Inflammatory macrophage (primary cell): Measurements from ENCODE around the gene SPRY1.

Experiments used
- DNase-seq, 2 donors: peaks; one replicate each; pipeline ENCODE4 v3.0.0-alpha.2; 2020 to 2022
- total RNA-seq, 18 experiments: gene quantifications; one replicate each; lab custom pipeline; 2026; ENCODE audit warnings: mixed read lengths in 6 of 18, inconsistent platforms in 2 of 18; lab: John Stamatoyannopoulos, UW

Gene SPRY1, protein sequence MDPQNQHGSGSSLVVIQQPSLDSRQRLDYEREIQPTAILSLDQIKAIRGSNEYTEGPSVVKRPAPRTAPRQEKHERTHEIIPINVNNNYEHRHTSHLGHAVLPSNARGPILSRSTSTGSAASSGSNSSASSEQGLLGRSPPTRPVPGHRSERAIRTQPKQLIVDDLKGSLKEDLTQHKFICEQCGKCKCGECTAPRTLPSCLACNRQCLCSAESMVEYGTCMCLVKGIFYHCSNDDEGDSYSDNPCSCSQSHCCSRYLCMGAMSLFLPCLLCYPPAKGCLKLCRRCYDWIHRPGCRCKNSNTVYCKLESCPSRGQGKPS
- total RNA-seq = 0.28 to 5.4 (median 1.6) reads per million in 18 experiments

DNA sequence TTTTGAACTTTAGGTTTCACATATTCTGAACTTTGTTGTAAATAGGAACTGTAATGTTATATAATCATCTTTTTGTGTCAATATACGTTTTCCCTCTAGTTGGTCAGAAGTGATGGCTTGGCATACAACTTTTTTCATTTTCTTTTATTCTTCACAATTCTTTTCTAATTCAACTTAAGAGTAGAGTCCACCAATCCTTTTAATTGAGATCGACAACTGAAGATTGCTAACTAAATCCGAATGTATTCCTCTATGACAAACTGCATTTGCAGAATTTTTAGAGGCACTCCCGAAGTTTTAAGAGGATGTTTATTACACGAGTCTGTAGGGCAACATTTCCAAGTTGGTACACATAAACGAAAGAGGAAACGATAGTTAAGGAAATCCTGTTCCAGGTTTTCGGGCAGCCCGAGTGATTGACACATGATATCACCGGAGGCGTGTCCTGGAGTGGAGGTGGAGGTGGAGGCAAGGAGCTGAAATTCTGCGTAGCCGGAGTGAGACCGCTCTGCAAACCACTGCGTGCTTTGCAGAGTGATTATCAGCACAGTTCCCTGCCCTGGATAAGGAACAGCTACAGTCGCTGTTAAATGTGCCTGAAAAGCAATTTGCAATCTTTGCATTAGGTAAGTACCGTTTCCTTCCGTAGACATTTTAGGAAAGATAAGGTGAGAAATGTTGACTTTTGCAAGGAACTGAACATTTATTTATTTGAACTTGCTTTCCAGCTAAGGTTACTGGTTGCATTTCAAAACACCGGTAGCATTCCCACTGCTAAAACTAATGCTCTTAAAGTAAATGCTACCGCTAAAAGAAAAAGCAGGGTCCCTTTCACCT is at the start of gene SPRY1:
TSS of gene SPRY1 (plus strand) at position 489 of the 837 bp plus-strand sequence. CDS start 4,797 bp downstream, outside the sequence.
- DNase-seq = peak; percentile 87 to 88

GRCh38 chr4:123346951-123347350 is 49.6 kb upstream of the SPRY1 start:
- DNase-seq = no peak

DNA sequence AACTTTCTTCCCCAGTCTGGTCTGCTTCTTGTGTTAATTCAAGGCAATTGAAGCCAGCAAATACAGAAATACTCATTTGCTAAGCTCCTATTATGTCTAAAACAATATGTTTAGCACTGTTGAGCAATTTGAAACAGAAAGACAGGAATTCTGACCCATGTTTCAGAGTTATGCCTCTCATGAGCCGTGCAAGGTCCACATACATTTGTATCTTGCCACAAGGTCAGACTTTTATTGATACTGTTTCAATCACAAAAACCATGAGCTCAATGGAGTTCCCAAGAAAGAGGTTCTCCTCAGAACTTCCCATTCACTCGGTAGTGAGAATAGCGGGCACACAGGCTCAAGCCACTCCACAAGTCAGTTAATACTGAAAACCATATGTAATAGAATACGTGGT is 47.6 kb upstream of the SPRY1 start:
- DNase-seq = no peak

DNA sequence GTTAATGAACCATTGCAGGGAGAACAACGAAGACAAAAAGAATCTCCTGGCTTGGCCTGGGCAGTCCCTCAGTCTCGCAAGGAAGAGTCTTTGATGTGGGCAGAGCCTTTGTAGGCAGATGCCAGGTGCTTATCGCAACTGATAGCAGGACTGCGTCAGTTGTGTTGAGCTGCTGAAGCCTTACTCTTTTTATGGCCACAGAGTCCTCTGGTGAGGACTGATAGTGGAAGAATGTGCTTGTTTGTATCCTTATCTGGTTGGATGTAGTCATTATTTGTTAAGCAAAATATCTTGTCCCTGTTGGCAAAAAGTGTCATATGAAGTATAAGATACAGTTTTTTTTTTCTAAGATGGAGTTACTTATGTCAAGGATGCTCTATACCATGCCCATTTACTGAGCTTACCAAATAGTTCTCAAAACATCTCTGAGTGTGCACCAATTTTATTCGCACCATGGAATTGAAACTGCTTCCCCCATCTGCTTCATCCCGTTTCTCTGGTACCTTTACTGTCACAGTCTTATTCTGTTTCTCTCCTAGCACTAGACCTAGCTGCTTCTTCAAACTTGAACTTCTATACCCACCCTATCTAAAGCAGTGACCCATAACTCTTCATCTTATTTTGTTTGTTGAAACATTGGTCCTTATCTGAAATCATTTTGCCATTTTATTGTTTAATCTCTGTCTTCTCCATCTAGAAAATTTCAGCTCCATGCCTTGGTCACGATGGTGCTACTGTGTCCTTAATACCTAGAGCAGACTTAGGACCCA is 47.0 kb upstream of the SPRY1 start:
- DNase-seq = no peak

DNA sequence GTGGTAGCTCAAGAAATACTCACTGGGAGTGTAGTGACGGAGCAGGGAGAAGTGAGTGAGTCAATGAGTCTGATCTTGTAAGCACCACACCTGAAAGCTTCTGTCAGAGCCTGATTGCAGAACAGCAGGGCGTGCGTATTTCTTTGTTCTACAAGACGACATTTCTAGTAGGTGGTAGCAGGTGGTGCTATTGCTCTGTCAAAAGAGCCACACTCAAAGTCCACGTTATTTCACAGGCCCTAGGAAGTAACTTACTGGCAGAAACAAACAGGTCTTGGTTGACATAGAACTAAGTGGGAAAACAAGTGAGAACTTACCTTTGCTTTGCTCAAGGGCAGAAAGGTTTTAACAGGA is 46.4 kb upstream of the SPRY1 start:
- DNase-seq = no peak

DNA sequence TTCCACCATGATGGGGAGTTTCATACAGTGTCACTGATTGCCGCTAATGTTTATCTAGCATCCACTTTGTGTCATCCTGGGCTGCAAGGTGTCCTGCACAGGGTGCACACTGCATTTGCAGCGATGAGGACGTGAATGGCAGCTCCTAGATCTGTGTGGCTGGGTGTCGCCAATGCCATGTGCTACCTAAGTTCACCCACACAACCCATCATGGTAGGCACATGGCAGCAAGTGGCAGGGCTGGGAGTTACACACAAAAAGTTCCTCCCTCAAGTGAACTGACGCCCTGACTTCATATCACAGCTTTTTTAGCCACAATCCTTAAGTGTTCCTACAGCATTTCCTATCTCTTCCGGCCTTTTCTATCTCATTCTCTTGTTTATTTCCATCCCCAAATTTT is 45.9 kb upstream of the SPRY1 start:
- DNase-seq = no peak

DNA sequence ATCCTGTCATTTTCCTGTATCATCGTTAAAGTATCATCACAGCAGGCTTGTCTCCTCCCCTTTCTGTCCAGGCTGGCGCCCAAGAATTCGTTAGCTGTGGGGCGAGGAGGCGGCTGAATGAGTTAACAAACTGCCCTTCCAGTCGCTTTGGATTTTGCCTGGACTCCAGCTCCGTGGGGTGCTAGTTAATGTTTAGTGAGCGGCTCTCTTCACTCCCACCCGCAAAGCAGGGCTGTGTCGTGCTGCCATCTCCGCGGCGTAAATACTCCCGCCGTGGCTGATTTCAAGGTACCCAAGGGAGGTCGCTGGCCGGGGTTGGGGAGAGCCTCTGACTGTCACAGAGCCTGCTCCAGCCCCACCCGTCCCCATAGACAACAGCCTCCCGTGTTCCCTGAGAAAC is 44.9 kb upstream of the SPRY1 start:
- DNase-seq = no peak

DNA sequence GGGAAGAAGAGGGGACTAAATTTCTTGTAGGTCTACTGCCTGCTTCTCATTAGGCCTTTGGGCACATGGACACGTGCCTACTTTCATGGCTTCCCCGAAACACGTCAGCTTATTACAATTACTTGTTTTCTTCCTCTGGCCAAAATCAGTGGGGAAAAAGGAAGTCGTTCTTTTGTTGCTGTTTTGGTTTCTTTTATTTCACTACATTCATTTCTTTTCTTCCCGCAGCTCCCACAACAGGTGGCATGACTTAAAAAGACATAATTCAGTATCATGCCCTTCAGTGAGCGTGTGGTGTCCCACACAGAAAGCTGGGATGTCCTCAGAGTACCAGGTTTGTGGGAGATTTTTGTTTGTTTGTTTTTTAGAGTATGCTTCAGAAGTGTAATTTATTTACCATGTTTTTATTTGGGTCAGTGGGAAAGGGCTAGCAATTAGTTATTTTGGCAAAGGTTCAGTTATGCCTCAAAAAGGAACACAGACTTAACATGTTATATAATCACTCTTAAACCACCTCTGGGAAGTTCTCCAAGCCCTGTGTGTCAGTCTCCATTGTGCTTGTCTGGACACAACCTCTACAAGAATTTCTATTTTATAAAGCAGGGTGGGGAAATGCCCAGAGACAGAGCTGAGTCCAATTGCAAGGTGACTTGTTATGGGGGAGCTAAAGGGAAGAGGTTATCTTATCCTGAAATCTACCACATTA is 44.2 kb upstream of the SPRY1 start:
- DNase-seq = peak; percentile 50 to 59

GRCh38 chr4:123352966-123353365 is 43.6 kb upstream of the SPRY1 start:
- DNase-seq = no peak

GRCh38 chr4:123353656-123354055 is 42.9 kb upstream of the SPRY1 start:
- DNase-seq = no peak

DNA sequence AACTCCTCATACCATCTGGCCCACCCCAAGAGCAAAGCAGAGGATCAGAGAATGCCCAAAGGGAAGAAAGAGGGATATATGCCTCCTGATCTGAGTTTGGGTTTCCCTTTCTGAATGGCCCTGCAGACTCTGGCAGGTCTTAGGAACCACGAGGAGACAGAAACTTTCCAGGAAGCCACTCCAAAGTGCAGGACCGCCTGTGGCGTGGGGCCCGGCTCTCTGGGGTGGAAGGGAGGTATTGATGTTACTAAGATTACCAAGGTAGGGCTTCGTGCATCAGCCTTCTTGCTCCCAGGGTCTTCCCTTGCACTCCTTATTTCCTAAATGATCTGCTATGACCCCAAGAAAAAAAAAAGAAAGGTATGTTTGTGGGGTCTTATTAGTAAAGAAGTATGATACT is 41.9 kb upstream of the SPRY1 start:
- DNase-seq = no peak

- DNase-seq = no peak
These were observed 39.7 kb upstream of the SPRY1 start for GRCh38 chr4:123356921-123357320.

DNA sequence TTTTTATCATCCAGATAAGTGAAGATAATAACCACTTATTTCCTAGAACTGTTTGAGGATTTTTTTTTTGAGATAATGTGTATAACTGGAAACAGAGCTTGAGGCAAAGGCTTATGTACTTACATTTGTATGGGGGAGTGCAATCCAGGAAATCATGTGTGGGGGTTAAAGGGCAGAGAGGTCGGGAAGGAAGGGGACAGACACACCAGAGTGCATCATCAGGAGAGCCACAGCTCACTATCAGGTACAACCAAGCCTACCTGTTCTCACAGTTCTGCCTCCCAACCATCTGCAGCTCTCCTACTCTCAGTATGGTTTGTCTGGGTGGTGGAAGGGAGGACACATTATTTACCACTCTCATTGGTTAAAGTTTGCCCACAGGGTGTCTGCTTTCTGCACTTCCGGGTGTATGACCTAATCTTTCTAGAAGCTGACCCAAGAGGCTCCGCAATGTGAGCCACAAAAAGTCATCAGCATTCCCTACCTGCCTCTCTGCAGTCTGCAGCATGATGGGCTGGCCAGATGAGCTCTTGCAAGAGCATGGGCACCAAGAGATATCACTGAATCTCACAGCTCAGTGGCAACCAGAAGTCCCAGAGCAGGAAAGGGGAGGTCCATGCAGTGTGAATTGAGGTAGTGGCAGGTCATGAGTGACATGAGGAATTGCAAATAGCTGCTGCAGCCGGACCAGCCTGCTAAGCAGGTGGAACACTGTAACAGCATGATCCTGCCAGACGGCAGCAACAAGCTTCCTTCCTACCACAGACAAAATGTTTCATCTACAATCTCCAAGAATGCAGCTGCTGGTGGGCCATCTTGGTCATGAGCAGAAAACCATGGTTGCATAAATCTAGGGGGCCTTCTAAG is 36.9 kb upstream of the SPRY1 start:
- DNase-seq = no peak

GRCh38 chr4:123361195-123361861 is 35.3 kb upstream of the SPRY1 start:
- DNase-seq = peak; percentile 10 to 37

DNA sequence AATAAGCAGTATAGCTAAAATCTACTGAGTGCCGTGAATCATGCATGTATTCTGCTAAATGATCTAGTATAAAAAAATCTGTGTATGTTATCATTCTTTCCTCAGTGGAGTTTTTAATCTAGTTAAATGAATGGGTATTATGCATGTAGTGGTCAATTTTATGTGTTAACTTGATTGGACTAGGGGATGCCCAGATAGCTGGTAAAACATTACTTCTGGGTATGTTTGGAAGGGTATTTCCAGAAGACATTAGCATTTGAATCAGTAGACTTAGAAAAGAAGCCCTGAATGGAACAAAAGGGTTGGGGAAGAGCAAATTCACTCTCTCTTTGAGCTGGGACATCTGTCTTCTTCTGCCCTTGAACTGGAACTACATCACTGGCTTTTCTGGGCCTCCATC is 34.5 kb upstream of the SPRY1 start:
- no peak for DNase-seq

GRCh38 chr4:123363729-123364128 is 32.9 kb upstream of the SPRY1 start:
- DNase-seq = no peak

- DNase-seq = no peak
These were observed 31.7 kb upstream of the SPRY1 start for GRCh38 chr4:123364906-123365305.

- DNase-seq = no peak
These were observed 31.2 kb upstream of the SPRY1 start for GRCh38 chr4:123365412-123365811.

DNA sequence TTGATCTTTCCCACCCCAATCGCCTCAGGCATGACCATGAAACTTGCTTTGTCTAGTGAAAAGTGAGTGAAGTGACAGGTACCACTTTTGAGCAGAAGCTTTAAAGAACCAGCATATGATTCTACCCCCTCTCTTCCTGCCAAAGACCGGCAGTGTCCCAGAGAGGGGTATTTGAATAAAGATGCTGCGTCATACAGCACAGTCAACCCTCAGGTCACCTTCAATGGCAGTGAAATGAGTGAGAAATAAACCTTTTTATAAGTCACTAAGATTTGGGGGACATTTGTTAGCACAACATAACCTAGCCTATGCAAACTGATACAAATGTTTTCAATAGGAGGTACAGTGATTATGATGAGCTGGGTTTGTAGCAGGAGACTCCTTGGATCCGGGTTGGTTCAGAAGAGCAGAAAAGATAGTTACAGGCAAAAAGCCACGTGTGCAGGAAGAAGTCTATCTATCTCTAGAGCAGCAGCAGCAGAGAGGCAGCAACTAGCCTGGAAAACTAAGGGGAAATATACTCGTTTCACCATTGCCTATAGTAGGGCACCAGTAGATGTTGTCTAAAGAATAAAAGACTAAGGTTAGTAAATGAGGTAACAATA is 30.3 kb upstream of the SPRY1 start:
- no peak for DNase-seq

DNA sequence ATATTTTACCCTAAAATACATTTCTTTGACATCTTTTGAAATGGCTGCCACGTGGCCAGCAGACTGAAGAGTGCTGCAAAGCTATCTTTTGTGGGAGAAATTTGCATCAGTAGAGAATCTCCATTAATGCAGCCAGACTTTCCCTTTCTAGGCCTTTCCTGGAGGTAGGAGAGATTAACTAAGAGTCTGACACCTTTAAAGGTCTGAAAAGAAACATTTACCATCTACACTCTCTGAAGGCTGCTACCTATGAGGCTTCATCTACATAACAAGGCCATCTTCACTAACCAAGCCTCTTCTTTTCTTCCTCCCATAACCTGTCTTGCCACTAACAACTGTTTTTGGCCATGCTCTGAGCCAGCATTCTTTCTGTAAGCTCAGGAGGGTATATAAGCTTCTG is 17.8 kb upstream of the SPRY1 start:
- no peak for DNase-seq

DNA sequence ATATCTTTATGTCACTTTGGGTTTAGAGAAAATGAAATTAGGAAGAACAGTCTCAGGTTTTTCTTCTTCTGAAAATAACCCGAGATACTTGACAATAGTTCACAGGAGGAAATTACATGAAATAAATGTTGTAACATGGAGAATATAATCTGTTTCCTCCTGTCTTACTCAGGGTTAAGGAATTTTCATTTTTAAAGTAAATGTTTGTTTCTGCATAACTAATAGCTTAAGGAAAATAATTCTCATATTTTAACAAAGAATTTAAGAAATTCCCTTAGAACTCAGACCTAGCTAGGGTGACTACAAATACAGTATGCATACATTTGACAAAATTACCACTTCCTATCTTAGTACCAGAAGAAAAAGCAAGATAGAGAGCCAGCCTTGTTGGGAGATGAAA is 17.2 kb upstream of the SPRY1 start:
- no peak for DNase-seq
